Measurements from ENCODE around the gene COL4A3. TPM values are rescaled to one million over a fixed set of nuclear protein-coding genes. Genes with fewer than 3 reads are reported as not detected.

The COL4A3 gene
- polyA plus RNA-seq, 2 of the 4 experiments (the other 2 are of a cell fraction) = 1.8 to 6.8 TPM

- 83% methylated on average over 8 of the region's 8 CpGs for WGBS (ENCODE audit: missing lambda C conversion rate)
- CTCF ChIA-PET = interaction anchor here (13.3 kb wide), 1 partner anchor 111 kb away, joined by 159 read pairs; no protein-coding TSS in a partner anchor
These were observed 37.2 kb upstream of the COL4A3 start for GRCh38 chr2:227127201-227127600.

DNA sequence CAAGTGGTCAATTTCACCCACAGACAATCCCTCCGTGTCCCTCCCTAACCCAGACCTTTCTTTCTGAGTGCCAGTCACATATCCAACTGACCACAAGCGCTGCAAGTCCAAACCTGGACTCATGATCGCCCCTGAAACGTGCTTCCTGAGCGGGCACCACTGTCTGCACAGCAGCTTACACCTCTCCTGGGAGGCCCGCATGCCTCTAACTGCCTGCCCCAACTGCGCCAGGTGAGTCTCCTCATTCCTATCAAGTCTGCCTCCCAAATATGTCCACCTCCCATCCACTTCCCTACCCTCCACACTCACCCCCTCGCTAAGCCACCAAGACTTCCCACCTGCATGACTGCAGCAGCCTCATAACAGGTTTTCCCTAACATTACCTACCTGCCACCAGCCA is 33.8 kb upstream of the COL4A3 start:
- peak; percentile 19 to 22; a peak in 2 of 6 replicates for ATAC-seq
- Histone ChIP-seq H3K4me3 (no peak overlapping the region), H3K27ac (peak overlapping the region; percentile 27 to 66; a peak in 5 of 6 replicates), H3K4me2 (no peak overlapping the region), H3K4me1 (peaks cover 6% of the 10 kb centered on the region), H3K9me3 (no peaks in the 10 kb centered on the region)
- no peak for FAIRE-seq
- TF ChIP-seq EHMT2 (IDR thresholded peaks at IDR 0.05; ENCODE audit: low read depth) (no peak), RAD21 (conservative IDR thresholded peaks at IDR 0.05 in 1 of 2, IDR thresholded peaks at IDR 0.05 in 1 of 2) (no peak), MAX (IDR thresholded peaks at IDR 0.05) (no peak), MYC (IDR thresholded peaks at IDR 0.05; ENCODE audit: borderline replicate concordance, low read length) (no peak), ZFP36 (IDR thresholded peaks at IDR 0.05; ENCODE audit: borderline replicate concordance, partially characterized antibody) (no peak), SREBF2 (IDR thresholded peaks at IDR 0.05) (no peak), FOSL2 (IDR thresholded peaks at IDR 0.05) (no peak), FOSL2 (CRISPR knock-in tag; IDR thresholded peaks at IDR 0.05) (no peak), POLR2A (IDR thresholded peaks at IDR 0.05; ENCODE audit: low read length) (no peak), NFE2L2 (conservative IDR thresholded peaks at IDR 0.05; ENCODE audit: low read length) (no peak), HOXB13 (CRISPR knock-in tag; IDR thresholded peaks at IDR 0.05; ENCODE audit: low read depth) (no peak), USF2 (IDR thresholded peaks at IDR 0.05) (no peak), HOXA7 (CRISPR knock-in tag; IDR thresholded peaks at IDR 0.05) (no peak), CBX2 (IDR thresholded peaks at IDR 0.05; ENCODE audit: borderline replicate concordance, low read depth) (no peak)
- TF ChIP-seq, protein P1, sequence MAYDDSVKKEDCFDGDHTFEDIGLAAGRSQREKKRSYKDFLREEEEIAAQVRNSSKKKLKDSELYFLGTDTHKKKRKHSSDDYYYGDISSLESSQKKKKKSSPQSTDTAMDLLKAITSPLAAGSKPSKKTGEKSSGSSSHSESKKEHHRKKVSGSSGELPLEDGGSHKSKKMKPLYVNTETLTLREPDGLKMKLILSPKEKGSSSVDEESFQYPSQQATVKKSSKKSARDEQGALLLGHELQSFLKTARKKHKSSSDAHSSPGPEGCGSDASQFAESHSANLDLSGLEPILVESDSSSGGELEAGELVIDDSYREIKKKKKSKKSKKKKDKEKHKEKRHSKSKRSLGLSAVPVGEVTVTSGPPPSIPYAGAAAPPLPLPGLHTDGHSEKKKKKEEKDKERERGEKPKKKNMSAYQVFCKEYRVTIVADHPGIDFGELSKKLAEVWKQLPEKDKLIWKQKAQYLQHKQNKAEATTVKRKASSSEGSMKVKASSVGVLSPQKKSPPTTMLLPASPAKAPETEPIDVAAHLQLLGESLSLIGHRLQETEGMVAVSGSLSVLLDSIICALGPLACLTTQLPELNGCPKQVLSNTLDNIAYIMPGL (CRISPR knock-in tag; IDR thresholded peaks at IDR 0.05; ENCODE audit: borderline replicate concordance) = no peak
- TF ChIP-seq, protein P2, sequence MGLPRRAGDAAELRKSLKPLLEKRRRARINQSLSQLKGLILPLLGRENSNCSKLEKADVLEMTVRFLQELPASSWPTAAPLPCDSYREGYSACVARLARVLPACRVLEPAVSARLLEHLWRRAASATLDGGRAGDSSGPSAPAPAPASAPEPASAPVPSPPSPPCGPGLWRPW (IDR thresholded peaks at IDR 0.05) = no peak
- POLR2A ChIA-PET = no interaction called here
- DNase-seq (ENCODE audit: low read depth in 1 of 2, low spot score in 1 of 2) = no peak
- CTCF ChIA-PET = interaction anchor here (0.6 to 13.3 kb wide), 17 partner anchors 10 to 685 kb away, joined by 3 to 159 read pairs (median 4); no protein-coding TSS in a partner anchor
- WGBS (ENCODE audit: missing lambda C conversion rate) = 88% methylated on average over 8 of the region's 8 CpGs

More at GRCh38 chr2:227127201-227127600, 37.2 kb upstream of the COL4A3 start:
- H3K4me2 ChIP-seq = no peak overlapping the region
- no peak for FAIRE-seq
- H3K9me3 ChIP-seq = no peaks in the 10 kb centered on the region
- H3K4me3 ChIP-seq = no peak overlapping the region
- no peak overlapping the region for H3K27ac ChIP-seq
- ATAC-seq = no peak
- H3K4me1 ChIP-seq = peaks cover 6% of the 10 kb centered on the region
- TF ChIP-seq, protein P1 (CRISPR knock-in tag; IDR thresholded peaks at IDR 0.05; ENCODE audit: borderline replicate concordance) = no peak
- no peak for TF ChIP-seq EHF (CRISPR knock-in tag; IDR thresholded peaks at IDR 0.05)
- DNase-seq (ENCODE audit: low read depth in 1 of 2, low spot score in 1 of 2) = no peak
- POLR2A ChIA-PET = no interaction called here

GRCh38 chr2:227132986-227133385 is 31.4 kb upstream of the COL4A3 start:
- no peak overlapping the region for H3K4me3 ChIP-seq
- H3K4me2 ChIP-seq = no peak overlapping the region
- 95% methylated on average over 4 of the region's 4 CpGs for WGBS (ENCODE audit: missing lambda C conversion rate)
- no peak for DNase-seq (ENCODE audit: low read depth in 1 of 2, low spot score in 1 of 2)
- peaks cover 6% of the 10 kb centered on the region for H3K4me1 ChIP-seq
- no peak for ATAC-seq
- CTCF ChIA-PET = interaction anchor here (1.0 to 13.3 kb wide), 3 partner anchors 95 to 633 kb away, joined by 3 to 159 read pairs (median 4); no protein-coding TSS in a partner anchor
- no peak for TF ChIP-seq FOXS1 (CRISPR knock-in tag; IDR thresholded peaks at IDR 0.05)
- TF ChIP-seq ZNF302 (CRISPR knock-in tag; IDR thresholded peaks at IDR 0.05) = no peak
- TF ChIP-seq NR3C1 (IDR thresholded peaks at IDR 0.05) = no peak
- TF ChIP-seq SMC3 (IDR thresholded peaks at IDR 0.05) = no peak
- TF ChIP-seq NFE2L2 (conservative IDR thresholded peaks at IDR 0.05; ENCODE audit: low read length) = no peak
- no peak for TF ChIP-seq ZFP36 (IDR thresholded peaks at IDR 0.05; ENCODE audit: borderline replicate concordance, partially characterized antibody)
- no peak for TF ChIP-seq JUN (IDR thresholded peaks at IDR 0.05)
- TF ChIP-seq PHF8 (IDR thresholded peaks at IDR 0.05; ENCODE audit: borderline replicate concordance, low read depth) = no peak
- no peak overlapping the region for H3K27ac ChIP-seq
- POLR2A ChIA-PET = no interaction called here
- H3K9me3 ChIP-seq = no peaks in the 10 kb centered on the region
- FAIRE-seq = no peak
